ENCODE data around the gene SCRN1.

DNA sequence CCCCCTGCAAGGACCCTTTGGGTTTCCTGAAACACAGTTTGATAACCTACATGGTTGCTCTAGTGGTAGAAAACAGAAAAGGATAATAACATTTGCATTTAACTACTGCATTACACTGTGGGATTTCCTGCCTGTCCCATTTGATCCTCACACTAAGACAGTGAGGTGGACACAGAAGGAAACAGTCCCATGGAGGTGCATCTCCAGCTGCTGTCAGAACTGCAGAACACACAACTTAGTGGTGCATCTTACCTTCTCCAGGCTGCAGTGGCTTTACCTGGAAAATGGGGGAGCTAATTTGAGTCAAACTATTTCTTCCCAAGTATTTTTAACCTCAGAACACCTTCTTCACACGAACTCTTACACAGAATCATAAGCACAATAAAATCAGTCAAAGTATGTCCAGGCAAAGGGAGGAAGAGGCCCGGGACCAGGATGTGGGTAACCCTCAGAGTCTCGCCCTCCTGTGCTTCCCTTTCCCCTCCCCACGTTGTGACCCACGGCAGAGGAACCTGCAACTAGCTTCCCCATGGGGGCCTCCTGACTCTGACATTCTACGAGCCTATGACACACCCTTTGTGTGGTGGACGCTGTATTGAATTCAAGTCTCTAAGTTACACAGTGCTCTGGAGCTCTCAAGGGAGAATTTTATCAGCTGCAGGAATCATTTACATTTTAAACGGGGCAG is 33.7 kb downstream of the SCRN1 start:
- TF ChIP-seq EZH2 (IDR thresholded peaks at IDR 0.05; ENCODE audit: low read length, missing control alignments): no peak
- TF ChIP-seq CTCF (conservative IDR thresholded peaks at IDR 0.05 in 1 of 2, IDR thresholded peaks at IDR 0.05 in 1 of 2; ENCODE audit: low read depth in 1 of 2, low read length in 2 of 2): no peak

All from fibroblast of lung (primary cell).